GM12878 (cell line): ENCODE results near the gene ATP6V0A1. TPM values are rescaled to one million over a fixed set of nuclear protein-coding genes. Genes with fewer than 3 reads are reported as not detected.

ENCODE experiments used
- ATF3 ChIP-seq: IDR thresholded peaks from 2 replicates; pipeline ENCODE4 v1.6.1; 2011; ENCODE audit warnings: low read depth, mild to moderate bottlenecking, low read length, moderate library complexity, borderline replicate concordance; ENCODE audit errors: extremely low read depth
- BHLHE40 ChIP-seq, 2 experiments: fragments of 450-650 bp in 1 of 2; IDR thresholded peaks; 2 replicates each; pipeline ENCODE4 v1.6.1; 2011 to 2017; ENCODE audit warnings: low read depth in 2 of 2, borderline replicate concordance in 1 of 2, improper control_type of control experiment in 1 of 2, low read length in 1 of 2, mild to moderate bottlenecking in 1 of 2
- CTCF ChIP-seq, 3 experiments: IDR thresholded peaks in 2 of 3; conservative IDR thresholded peaks in 1 of 3; 2 replicates each; pipeline ENCODE4 v1.5.1; 2011; ENCODE audit warnings: low read depth in 3 of 3, low read length in 3 of 3, mild to moderate bottlenecking in 3 of 3, control low read depth in 2 of 3, moderate library complexity in 2 of 3, inconsistent platforms in 1 of 3, mixed read lengths in 1 of 3; ENCODE audit not compliant: control insufficient read depth in 2 of 3, insufficient read depth in 1 of 3; ENCODE audit errors: extremely low read depth in 1 of 3
- FOXM1 ChIP-seq: IDR thresholded peaks from 2 replicates; pipeline ENCODE4 v1.6.1; 2012; ENCODE audit warnings: low read depth, mild to moderate bottlenecking, inconsistent platforms, low read length, moderate library complexity
- HDGF ChIP-seq: fragments of 450-650 bp; IDR thresholded peaks from 2 replicates; pipeline ENCODE4 v1.6.1; 2016; ENCODE audit warnings: antibody characterized with exemption
- MLLT1 ChIP-seq: fragments of 450-650 bp; IDR thresholded peaks from 2 replicates; pipeline ENCODE4 v1.6.1; 2016; ENCODE audit warnings: mild to moderate bottlenecking
- NR2C2 ChIP-seq: IDR thresholded peaks from 2 replicates; pipeline ENCODE4 v1.6.1; 2011; ENCODE audit warnings: borderline replicate concordance, low read depth; ENCODE audit not compliant: control insufficient read depth, insufficient read length
- POLR2A ChIP-seq: IDR thresholded peaks from 2 replicates; pipeline ENCODE4 v1.6.1; 2011; ENCODE audit warnings: low read depth, mild to moderate bottlenecking, low read length
- POLR2AphosphoS5 ChIP-seq: IDR thresholded peaks from 2 replicates; pipeline ENCODE4 v1.6.1; 2011; ENCODE audit warnings: mild to moderate bottlenecking, low read length, inconsistent platforms
- RBBP5 ChIP-seq: fragments of 200-600 bp; sonication (generic); conservative IDR thresholded peaks from 2 replicates; pipeline ENCODE4 v1.6.1; 2016
- RCOR1 ChIP-seq: conservative IDR thresholded peaks from 2 replicates; pipeline ENCODE4 v1.6.1; 2012; ENCODE audit warnings: low read depth, low read length, improper control_type of control experiment
- SPI1 ChIP-seq: IDR thresholded peaks from 2 replicates; pipeline ENCODE4 v1.6.1; 2011; ENCODE audit warnings: low read depth, mild to moderate bottlenecking, low read length, moderate library complexity, borderline replicate concordance; ENCODE audit not compliant: insufficient read depth
- USF2 ChIP-seq: IDR thresholded peaks from 2 replicates; pipeline ENCODE4 v1.6.1; 2011; ENCODE audit warnings: low read depth, low read length, improper control_type of control experiment, borderline replicate concordance
- YBX1 ChIP-seq: fragments of 450-650 bp; IDR thresholded peaks from 2 replicates; pipeline ENCODE4 v1.6.1; 2016; ENCODE audit warnings: antibody characterized with exemption
- ZBTB33 ChIP-seq: fragments of 450-650 bp; IDR thresholded peaks from 2 replicates; pipeline ENCODE4 v1.6.1; 2017; ENCODE audit warnings: mild to moderate bottlenecking
- ZBTB40 ChIP-seq: fragments of 450-650 bp; IDR thresholded peaks from 2 replicates; pipeline ENCODE4 v1.6.1; 2016; ENCODE audit warnings: mild to moderate bottlenecking, moderate library complexity, borderline replicate concordance
- ZNF274 ChIP-seq: IDR thresholded peaks from one replicate; pipeline ENCODE4 v1.8.0; 2011; ENCODE audit not compliant: insufficient read length, insufficient read depth
- ZNF622 ChIP-seq: fragments of 450-650 bp; IDR thresholded peaks from 2 replicates; pipeline ENCODE4 v1.6.1; 2017; ENCODE audit warnings: mild to moderate bottlenecking, inconsistent platforms
- polyA plus RNA-seq, 11 experiments: library from polyadenylated mRNA; depleted of rRNA in 4 of 11; unstranded in 6 of 11; stranded (reverse) in 5 of 11; fragments of >200 nt; fragmentation: Nextera tagmentation in 4 of 11; fragmentation: Illumina TruSeq in 1 of 11; extraction: Ambion mirVana in 4 of 11; extraction: Trizol in 1 of 11; gene quantifications; 1 replicate in 1 of 11; 2 replicates in 10 of 11; pipeline versions ENCODE4 v1.2.1 to v1.2.3, GENCODE V29; 2011 to 2016; ENCODE audit warnings: inconsistent platforms in 2 of 11, missing spikeins in 2 of 11, low read depth in 1 of 11
- total RNA-seq, 4 experiments: library from RNA; depleted of rRNA in 3 of 4; stranded (reverse); fragments of >200 nt in 3 of 4; fragmentation: Illumina TruSeq in 1 of 4; extraction: Trizol in 1 of 4; gene quantifications; 2 replicates each; pipeline versions ENCODE4 v1.2.1 to v1.2.3, GENCODE V29; 2013 to 2021

The ATP6V0A1 gene
- total and polyA plus RNA-seq, 10 of the 15 experiments (the other 5 are each of a cell fraction or from before 2014, with no cell fraction given) = 3.0 to 76.6 (median 30.9) TPM

- TF ChIP-seq ATF3 = no peak
- no peak for TF ChIP-seq NR2C2
- peak; percentile 32 to 53 (median 47); a peak in 4 of 6 replicates for TF ChIP-seq CTCF (IDR thresholded peaks at IDR 0.05 in 2 of 3, conservative IDR thresholded peaks at IDR 0.05 in 1 of 3; ENCODE audit: control insufficient read depth in 2 of 3, extremely low read depth in 1 of 3, insufficient read depth in 1 of 3, low read depth in 3 of 3, low read length in 3 of 3)
- no peak for TF ChIP-seq FOXM1
- TF ChIP-seq ZNF622 = no peak
- no peak for TF ChIP-seq ZBTB40
- no peak for TF ChIP-seq POLR2AphosphoS5
- TF ChIP-seq ZBTB33 = no peak
- no peak for TF ChIP-seq YBX1
- TF ChIP-seq USF2 = no peak
- TF ChIP-seq MLLT1 = no peak
- no peak for TF ChIP-seq ZNF274
- TF ChIP-seq HDGF = no peak
- no peak for TF ChIP-seq RBBP5
- no peak for TF ChIP-seq SPI1
- TF ChIP-seq POLR2A = peak; percentile 52; the same call in 1 of the 2 replicates
- peak in 1 of 2 experiments; percentile 66; a peak in 2 of 4 replicates for TF ChIP-seq BHLHE40 (IDR thresholded peaks at IDR 0.05; ENCODE audit: borderline replicate concordance in 1 of 2, low read depth in 2 of 2, low read length in 1 of 2)
- TF ChIP-seq RCOR1 = no peak
Measured at GRCh38 chr17:42531455-42532354, 73.0 kb downstream of the ATP6V0A1 start (continued).
